SK-N-SH (cell line): ENCODE measurements around the gene HNRNPAB. TPM values are rescaled to one million over a fixed set of nuclear protein-coding genes. Genes with fewer than 3 reads are reported as not detected.

Experiments used
- CTCF ChIA-PET: fragments of 300-600, 350-600 bp; formaldehyde crosslinking; extraction: SDS; loops from one replicate; lab custom pipeline; 2021; lab: Yijun Ruan, JAX
- POLR2A ChIA-PET: fragments of 350-600 bp; sonication (Branson Sonifier 250); formaldehyde crosslinking; extraction: SDS; loops from one replicate; lab custom pipeline; 2020; ENCODE audit warnings: antibody characterized with exemption, inconsistent platforms; lab: Yijun Ruan, JAX
- DNase-seq: peaks from one replicate; pipeline ENCODE4 v3.0.0; 2012
- H2AFZ ChIP-seq: fragments of 200-600 bp; sonication (generic); 2 replicates; pipeline ENCODE4 v1.8.1; 2016; ENCODE audit warnings: antibody characterized with exemption, mild to moderate bottlenecking, low read depth
- H3F3A ChIP-seq: fragments of 200-600 bp; sonication (generic); replicated peaks from 2 replicates; pipeline ENCODE3; 2016; ENCODE audit warnings: antibody characterized with exemption, mild to moderate bottlenecking; ENCODE audit not compliant: insufficient read depth
- H3K27ac ChIP-seq, 2 experiments: fragments of 200-500 bp in 1 of 2; fragments of 200-600 bp in 1 of 2; sonication (Bioruptor generic) in 1 of 2; sonication (generic), shearing (Covaris generic) in 1 of 2; 2 replicates each; pipeline versions ENCODE4 v1.5.1 to v1.6.1; 2014 to 2016; ENCODE audit warnings: low read depth in 2 of 2, inconsistent platforms in 1 of 2, low read length in 1 of 2, mild to moderate bottlenecking in 1 of 2, mixed read lengths in 1 of 2
- H3K27me3 ChIP-seq: fragments of 200-600 bp; sonication (generic), shearing (Covaris generic); 2 replicates; pipeline ENCODE4 v1.6.1; 2016; ENCODE audit warnings: mixed run types; ENCODE audit not compliant: insufficient read depth
- H3K36me3 ChIP-seq, 2 experiments: fragments of 200-500 bp in 1 of 2; fragments of 200-600 bp in 1 of 2; sonication (Bioruptor generic) in 1 of 2; sonication (generic) in 1 of 2; replicated peaks in 1 of 2; 2 replicates each; pipeline versions ENCODE3 to v1.5.1; 2014 to 2016; ENCODE audit warnings: low read length in 1 of 2, mild to moderate bottlenecking in 1 of 2; ENCODE audit not compliant: insufficient read depth in 2 of 2, control insufficient read depth in 1 of 2
- H3K4me1 ChIP-seq, 2 experiments: fragments of 200-500 bp in 1 of 2; fragments of 200-600 bp in 1 of 2; sonication (Bioruptor generic) in 1 of 2; sonication (generic), shearing (Covaris generic) in 1 of 2; 2 replicates each; pipeline versions ENCODE4 v1.5.1 to v1.6.1; 2014 to 2016; ENCODE audit warnings: low read depth in 1 of 2, low read length in 1 of 2, mixed run types in 1 of 2; ENCODE audit not compliant: insufficient read depth in 2 of 2, control insufficient read depth in 1 of 2
- H3K4me2 ChIP-seq: fragments of 200-600 bp; sonication (generic), shearing (Covaris generic); 2 replicates; pipeline ENCODE4 v1.6.1; 2017; ENCODE audit warnings: mixed run types
- H3K4me3 ChIP-seq, 2 experiments: fragments of 200-500 bp in 1 of 2; fragments of 200-600 bp in 1 of 2; sonication (Bioruptor generic) in 1 of 2; sonication (generic), shearing (Covaris generic) in 1 of 2; 2 replicates each; pipeline versions ENCODE4 v1.5.1 to v1.8.1; 2014 to 2016; ENCODE audit warnings: low read depth in 2 of 2, inconsistent platforms in 1 of 2, low read length in 1 of 2, mild to moderate bottlenecking in 1 of 2, mixed read lengths in 1 of 2, moderate library complexity in 1 of 2
- H3K79me2 ChIP-seq: fragments of 200-600 bp; sonication (generic); 2 replicates; pipeline ENCODE4 v1.8.1; 2017; ENCODE audit warnings: mild to moderate bottlenecking; ENCODE audit not compliant: insufficient read depth
- H3K9ac ChIP-seq: fragments of 200-600 bp; sonication (generic); 2 replicates; pipeline ENCODE4 v1.6.1; 2017; ENCODE audit warnings: mixed run types
- H3K9me2 ChIP-seq: fragments of 200-600 bp; sonication (generic); 2 replicates; pipeline ENCODE4 v1.6.1; 2017; ENCODE audit warnings: mixed run types
- H3K9me3 ChIP-seq: fragments of 200-600 bp; sonication (generic); 2 replicates; pipeline ENCODE4 v1.6.1; 2017; ENCODE audit warnings: mixed run types, mild to moderate bottlenecking, moderate library complexity
- H4K20me1 ChIP-seq: fragments of 200-600 bp; sonication (generic); 2 replicates; pipeline ENCODE4 v1.6.1; 2017; ENCODE audit warnings: mild to moderate bottlenecking, mixed run types; ENCODE audit not compliant: insufficient read depth
- ELF1 ChIP-seq: IDR thresholded peaks from 2 replicates; pipeline ENCODE4 v1.4.0; 2012
- EP300 ChIP-seq, 2 experiments: IDR thresholded peaks; 2 replicates each; pipeline versions ENCODE4 v1.4.0 to v1.6.1; 2012; ENCODE audit warnings: borderline replicate concordance in 1 of 2, low read depth in 1 of 2, low read length in 1 of 2
- FOSL2 ChIP-seq: IDR thresholded peaks from 2 replicates; pipeline ENCODE4 v1.4.0; 2012; ENCODE audit warnings: low read depth, mild to moderate bottlenecking, moderate library complexity, borderline replicate concordance
- FOXJ3 ChIP-seq: sonication (generic); formaldehyde crosslinking; IDR thresholded peaks from 2 replicates; pipeline ENCODE4 v1.5.1; 2020; ENCODE audit warnings: mild to moderate bottlenecking, missing genetic modification reagents
- GABPA ChIP-seq: IDR thresholded peaks from 2 replicates; pipeline ENCODE4 v1.4.0; 2012; ENCODE audit warnings: low read depth, mild to moderate bottlenecking
- JUND ChIP-seq: IDR thresholded peaks from 2 replicates; pipeline ENCODE4 v1.4.0; 2012
- MAX ChIP-seq: IDR thresholded peaks from 2 replicates; pipeline ENCODE4 v1.4.0; 2012; ENCODE audit warnings: low read depth
- NRF1 ChIP-seq: IDR thresholded peaks from 2 replicates; pipeline ENCODE4 v1.6.1; 2012; ENCODE audit warnings: low read depth, mild to moderate bottlenecking, low read length
- PBX3 ChIP-seq: IDR thresholded peaks from 2 replicates; pipeline ENCODE4; 2012
- POLR2AphosphoS5 ChIP-seq: IDR thresholded peaks from 2 replicates; pipeline ENCODE4 v1.6.1; 2012; ENCODE audit warnings: low read depth, low read length
- RAD21 ChIP-seq: IDR thresholded peaks from 2 replicates; pipeline ENCODE4 v1.6.1; 2012; ENCODE audit warnings: mild to moderate bottlenecking, low read length
- RCOR1 ChIP-seq: fragments of 150-350 bp; IDR thresholded peaks from 2 replicates; pipeline ENCODE4 v1.6.1; 2017; ENCODE audit warnings: antibody characterized with exemption, low read length
- REST ChIP-seq: IDR thresholded peaks from 2 replicates; pipeline ENCODE4 v1.6.1; 2012; ENCODE audit warnings: mild to moderate bottlenecking, low read depth, low read length, moderate library complexity
- RXRA ChIP-seq: IDR thresholded peaks from 2 replicates; pipeline ENCODE4 v1.4.0; 2012; ENCODE audit warnings: low read depth, mild to moderate bottlenecking, borderline replicate concordance
- TCF12 ChIP-seq: IDR thresholded peaks from 2 replicates; pipeline ENCODE4 v1.4.0; 2012
- TEAD4 ChIP-seq: IDR thresholded peaks from 2 replicates; pipeline ENCODE4 v1.4.0; 2012; ENCODE audit warnings: mild to moderate bottlenecking, borderline replicate concordance; ENCODE audit not compliant: insufficient read depth
- WGBS: methylation state at CpG from one replicate; pipeline ENCODE4 v1.1.6; 2017; ENCODE audit warnings: low lambda C conversion rate; 5-methylcytosine and 5-hydroxymethylcytosine counted together
- polyA plus RNA-seq, 3 experiments: library from polyadenylated mRNA; depleted of rRNA; stranded (reverse); fragments of >200 nt; gene quantifications; 2 replicates each; pipeline ENCODE4 v1.2.3, GENCODE V29; 2012
- TF ChIP-seq, protein P1 (sequence below): fragments of 200-600 bp; sonication (generic); IDR thresholded peaks from 2 replicates; pipeline ENCODE4 v1.6.1; 2017; ENCODE audit warnings: antibody characterized with exemption, mild to moderate bottlenecking, moderate library complexity

Gene HNRNPAB
- polyA plus RNA-seq, 1 of the 3 experiments (the other 2 are of a cell fraction) = 164 TPM

DNA sequence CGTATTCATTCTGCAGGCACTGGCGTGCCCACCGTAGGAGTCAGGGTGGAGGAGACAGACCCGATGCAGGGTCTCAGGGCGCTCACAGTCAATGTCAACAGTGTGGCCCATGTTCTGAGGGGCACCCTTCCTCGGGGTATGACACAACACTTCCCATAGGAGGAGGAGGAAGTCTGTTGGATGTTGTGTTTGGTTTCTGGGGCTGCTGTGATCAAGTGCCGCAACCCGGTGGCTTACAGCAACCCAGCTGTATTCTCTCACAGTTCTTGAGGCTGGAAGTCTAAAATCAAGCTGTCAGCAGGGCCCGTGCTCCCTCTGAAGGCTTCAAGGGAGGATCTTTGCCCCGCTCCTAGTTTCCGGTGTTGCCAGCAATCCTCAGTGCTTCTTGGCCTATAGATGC, 5.6 kb upstream of the HNRNPAB start:
- no peak overlapping the region for H3K4me3 ChIP-seq
- H3K27ac ChIP-seq = no peak overlapping the region
- peaks cover 3% of the 10 kb centered on the region for H3F3A ChIP-seq
- WGBS = 80% methylated on average over 8 of the region's 11 CpGs
- H3K36me3 ChIP-seq = no peaks in the 10 kb centered on the region
- ChIA-PET CTCF (no interaction called here), POLR2A (no interaction called here)
- H3K4me2 ChIP-seq = no peak overlapping the region
- no peaks in the 10 kb centered on the region; the same call in 1 of the 2 replicates for H3K27me3 ChIP-seq
- TF ChIP-seq TEAD4 (no peak), PBX3 (no peak), JUND (no peak), RCOR1 (no peak), MAX (no peak), TCF12 (no peak), ELF1 (no peak), NRF1 (no peak), EP300 (IDR thresholded peaks at IDR 0.05; ENCODE audit: borderline replicate concordance in 1 of 2, low read depth in 1 of 2, low read length in 1 of 2) (no peak), REST (no peak), FOSL2 (no peak), POLR2AphosphoS5 (no peak), RAD21 (no peak), GABPA (no peak), FOXJ3 (CRISPR knock-in tag) (no peak), RXRA (no peak)
- TF ChIP-seq, protein P1, sequence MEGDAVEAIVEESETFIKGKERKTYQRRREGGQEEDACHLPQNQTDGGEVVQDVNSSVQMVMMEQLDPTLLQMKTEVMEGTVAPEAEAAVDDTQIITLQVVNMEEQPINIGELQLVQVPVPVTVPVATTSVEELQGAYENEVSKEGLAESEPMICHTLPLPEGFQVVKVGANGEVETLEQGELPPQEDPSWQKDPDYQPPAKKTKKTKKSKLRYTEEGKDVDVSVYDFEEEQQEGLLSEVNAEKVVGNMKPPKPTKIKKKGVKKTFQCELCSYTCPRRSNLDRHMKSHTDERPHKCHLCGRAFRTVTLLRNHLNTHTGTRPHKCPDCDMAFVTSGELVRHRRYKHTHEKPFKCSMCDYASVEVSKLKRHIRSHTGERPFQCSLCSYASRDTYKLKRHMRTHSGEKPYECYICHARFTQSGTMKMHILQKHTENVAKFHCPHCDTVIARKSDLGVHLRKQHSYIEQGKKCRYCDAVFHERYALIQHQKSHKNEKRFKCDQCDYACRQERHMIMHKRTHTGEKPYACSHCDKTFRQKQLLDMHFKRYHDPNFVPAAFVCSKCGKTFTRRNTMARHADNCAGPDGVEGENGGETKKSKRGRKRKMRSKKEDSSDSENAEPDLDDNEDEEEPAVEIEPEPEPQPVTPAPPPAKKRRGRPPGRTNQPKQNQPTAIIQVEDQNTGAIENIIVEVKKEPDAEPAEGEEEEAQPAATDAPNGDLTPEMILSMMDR = no peak
- H4K20me1 ChIP-seq = no peaks in the 10 kb centered on the region
- H3K9ac ChIP-seq = no peak overlapping the region
- H3K9me2 ChIP-seq = no peaks in the 10 kb centered on the region
- no peaks in the 10 kb centered on the region for H3K9me3 ChIP-seq
- DNase-seq = no peak
- H2AFZ ChIP-seq = no peak overlapping the region
- no peaks in the 10 kb centered on the region; a peak in 1 of 4 replicates for H3K4me1 ChIP-seq
- peaks cover 3% of the 10 kb centered on the region; the same call in 1 of the 2 replicates for H3K79me2 ChIP-seq
